ENCODE results near the gene TBCA. TPM values are rescaled to one million over a fixed set of nuclear protein-coding genes. Genes with fewer than 3 reads are reported as not detected.

The TBCA gene
- total RNA-seq, 2 experiments from 2014 or later, result 174 to 268 TPM

DNA sequence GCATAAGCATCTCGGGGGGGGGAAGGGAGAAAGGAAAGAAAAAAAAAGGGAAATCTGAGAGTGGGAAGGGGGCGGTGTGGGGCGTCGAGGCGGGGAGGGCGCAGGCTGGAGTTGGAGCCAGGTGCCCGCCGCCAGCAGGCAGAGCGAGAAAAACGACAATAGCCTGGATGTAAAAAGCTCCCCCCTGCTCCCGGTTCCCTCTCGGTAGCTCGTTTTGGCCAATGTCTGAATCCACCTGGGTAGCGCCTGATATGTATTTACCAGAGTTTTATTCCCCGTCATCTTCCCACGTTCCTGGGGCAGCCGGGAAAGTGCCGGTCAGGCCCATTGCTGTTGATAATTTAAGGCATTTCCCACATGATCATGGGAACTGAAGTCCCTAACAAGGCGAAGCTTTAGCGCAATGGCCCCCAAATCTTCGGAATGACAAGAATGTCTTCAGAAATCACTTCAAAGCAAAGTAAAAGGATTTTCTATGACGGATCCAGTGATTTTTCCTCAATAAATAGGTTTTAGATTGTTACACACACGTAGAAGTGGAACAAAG, 134.7 kb downstream of the TBCA start:
- CTCF ChIA-PET (ENCODE audit: unreplicated experiment), result no interaction called here
- H3K36me3 ChIP-seq (ENCODE audit: insufficient read depth, low read length), result no peaks in the 10 kb centered on the region
- H3K27ac ChIP-seq (ENCODE audit: low read depth, low read length, poor library complexity, severe bottlenecking), result no peak overlapping the region
- no peaks in the 10 kb centered on the region for H4K20me1 ChIP-seq (ENCODE audit: insufficient read depth, low read length)
- H3K4me2 ChIP-seq (ENCODE audit: low read length), result no peak overlapping the region
- no peaks in the 10 kb centered on the region for H3K9me3 ChIP-seq (ENCODE audit: low read length)
- intact Hi-C loops (cut with micrococcal nuclease; ENCODE audit: unreplicated experiment), result no loop called here
- TF ChIP-seq, protein P1, sequence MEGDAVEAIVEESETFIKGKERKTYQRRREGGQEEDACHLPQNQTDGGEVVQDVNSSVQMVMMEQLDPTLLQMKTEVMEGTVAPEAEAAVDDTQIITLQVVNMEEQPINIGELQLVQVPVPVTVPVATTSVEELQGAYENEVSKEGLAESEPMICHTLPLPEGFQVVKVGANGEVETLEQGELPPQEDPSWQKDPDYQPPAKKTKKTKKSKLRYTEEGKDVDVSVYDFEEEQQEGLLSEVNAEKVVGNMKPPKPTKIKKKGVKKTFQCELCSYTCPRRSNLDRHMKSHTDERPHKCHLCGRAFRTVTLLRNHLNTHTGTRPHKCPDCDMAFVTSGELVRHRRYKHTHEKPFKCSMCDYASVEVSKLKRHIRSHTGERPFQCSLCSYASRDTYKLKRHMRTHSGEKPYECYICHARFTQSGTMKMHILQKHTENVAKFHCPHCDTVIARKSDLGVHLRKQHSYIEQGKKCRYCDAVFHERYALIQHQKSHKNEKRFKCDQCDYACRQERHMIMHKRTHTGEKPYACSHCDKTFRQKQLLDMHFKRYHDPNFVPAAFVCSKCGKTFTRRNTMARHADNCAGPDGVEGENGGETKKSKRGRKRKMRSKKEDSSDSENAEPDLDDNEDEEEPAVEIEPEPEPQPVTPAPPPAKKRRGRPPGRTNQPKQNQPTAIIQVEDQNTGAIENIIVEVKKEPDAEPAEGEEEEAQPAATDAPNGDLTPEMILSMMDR (conservative IDR thresholded peaks at IDR 0.05; ENCODE audit: low read length), result no peak
- no peak for TF ChIP-seq EZH2phosphoT487 (IDR thresholded peaks at IDR 0.05; ENCODE audit: borderline replicate concordance, low read depth, low read length)
- POLR2A ChIA-PET, result interaction anchor here (0.7 kb wide), 1 partner anchor 771 kb away, joined by 3 read pairs; no protein-coding TSS in a partner anchor
- H3K79me2 ChIP-seq (ENCODE audit: insufficient read depth, low read depth, low read length), result no peaks in the 10 kb centered on the region
- no peak overlapping the region for H2AFZ ChIP-seq (ENCODE audit: low read length)
- no peaks in the 10 kb centered on the region for H3K4me1 ChIP-seq (ENCODE audit: insufficient read depth, low read length, poor library complexity, severe bottlenecking)
- no peak for DNase-seq (ENCODE audit: low spot score)
- no peak overlapping the region for H3K4me3 ChIP-seq (ENCODE audit: low read depth, low read length, poor library complexity, severe bottlenecking)
- BruUV-seq (replicated peaks), result no TSS peak
- no peaks in the 10 kb centered on the region for H3K9me2 ChIP-seq (ENCODE audit: insufficient read depth, low read length)

Other genes with a start within 250 kb of the TBCA start
- gene OTP, start 137.6 kb downstream of the TBCA start, total RNA-seq (2014; rRNA removed; shearing (Covaris generic)), result not detected in 2 replicates
- not detected in 2 replicates for gene OTP, start 137.6 kb downstream of the TBCA start, total RNA-seq (2022)